GM12878 (cell line): Measurements from ENCODE around the gene EYS.

Experiments used
- CEBPB ChIP-seq, 2 experiments: fragments of 150-350 bp in 1 of 2; IDR thresholded peaks; 2 replicates each; pipeline ENCODE4 v1.6.1; 2012 to 2014; ENCODE audit warnings: low read depth in 2 of 2, low read length in 2 of 2, borderline replicate concordance in 1 of 2, inconsistent platforms in 1 of 2
- CHD1 ChIP-seq: IDR thresholded peaks from 2 replicates; pipeline ENCODE4 v1.6.1; 2012; ENCODE audit warnings: low read depth, low read length, improper control_type of control experiment
- EZH2 ChIP-seq: IDR thresholded peaks from 2 replicates; pipeline ENCODE4 v1.6.1; 2012; ENCODE audit warnings: low read depth, mild to moderate bottlenecking, control low read depth, inconsistent platforms, low read length, borderline replicate concordance; ENCODE audit not compliant: control insufficient read depth
- NBN ChIP-seq: fragments of 450-650 bp; IDR thresholded peaks from 2 replicates; pipeline ENCODE4 v1.6.1; 2016
- SIX5 ChIP-seq: IDR thresholded peaks from 2 replicates; pipeline ENCODE4 v1.6.1; 2011; ENCODE audit warnings: mild to moderate bottlenecking, low read depth, low read length, moderate library complexity; ENCODE audit not compliant: severe bottlenecking
- STAT3 ChIP-seq: IDR thresholded peaks from 2 replicates; pipeline ENCODE4 v1.6.1; 2011; ENCODE audit warnings: low read depth, low read length, improper control_type of control experiment
- ZNF274 ChIP-seq: IDR thresholded peaks from one replicate; pipeline ENCODE4 v1.8.0; 2011; ENCODE audit not compliant: insufficient read length, insufficient read depth
- TF ChIP-seq, protein P1 (sequence below): fragments of 450-650 bp; IDR thresholded peaks from 2 replicates; pipeline ENCODE4 v1.6.1; 2017; ENCODE audit warnings: low read depth, mild to moderate bottlenecking, moderate library complexity
- TF ChIP-seq, protein P2 (sequence below), 3 experiments: IDR thresholded peaks in 2 of 3; conservative IDR thresholded peaks in 1 of 3; 2 replicates each; pipeline ENCODE4 v1.5.1; 2011; ENCODE audit warnings: low read depth in 3 of 3, low read length in 3 of 3, mild to moderate bottlenecking in 3 of 3, control low read depth in 2 of 3, moderate library complexity in 2 of 3, inconsistent platforms in 1 of 3, mixed read lengths in 1 of 3; ENCODE audit not compliant: control insufficient read depth in 2 of 3, insufficient read depth in 1 of 3; ENCODE audit errors: extremely low read depth in 1 of 3
- TF ChIP-seq, protein P3 (sequence below): IDR thresholded peaks from 2 replicates; pipeline ENCODE4 v1.6.1; 2011; ENCODE audit warnings: borderline replicate concordance, low read depth, mild to moderate bottlenecking, moderate library complexity, mixed read lengths, low read length; ENCODE audit not compliant: insufficient read depth; ENCODE audit errors: extremely low read length

DNA sequence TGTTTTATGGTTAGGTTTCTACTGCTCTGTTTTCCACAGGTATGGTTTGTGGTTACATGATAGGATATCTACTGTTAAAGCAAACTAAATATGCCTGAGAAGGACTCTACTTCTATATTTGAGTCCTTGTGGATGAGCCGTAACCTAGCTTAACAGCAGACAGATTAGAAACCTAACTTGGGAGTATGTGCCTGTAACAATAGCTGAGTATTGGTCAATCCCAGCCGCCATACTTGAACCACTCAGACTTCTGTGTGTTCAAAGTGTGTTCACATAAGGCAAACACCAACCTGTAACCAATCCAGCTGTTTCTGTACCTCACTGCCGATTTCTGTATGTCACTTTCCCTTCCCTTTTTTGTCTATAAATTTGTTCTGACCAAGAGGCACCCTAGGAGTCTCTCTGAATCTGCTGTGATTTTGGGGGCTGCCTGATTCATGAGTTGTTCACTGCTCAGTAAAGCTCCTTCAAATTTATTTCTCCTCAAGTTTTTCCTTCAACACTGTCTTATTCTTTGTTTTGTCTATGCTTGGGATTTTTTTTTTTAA lies 2034.4 kb downstream of the EYS start:
- TF ChIP-seq ZNF274 = no peak
- TF ChIP-seq, protein P1, sequence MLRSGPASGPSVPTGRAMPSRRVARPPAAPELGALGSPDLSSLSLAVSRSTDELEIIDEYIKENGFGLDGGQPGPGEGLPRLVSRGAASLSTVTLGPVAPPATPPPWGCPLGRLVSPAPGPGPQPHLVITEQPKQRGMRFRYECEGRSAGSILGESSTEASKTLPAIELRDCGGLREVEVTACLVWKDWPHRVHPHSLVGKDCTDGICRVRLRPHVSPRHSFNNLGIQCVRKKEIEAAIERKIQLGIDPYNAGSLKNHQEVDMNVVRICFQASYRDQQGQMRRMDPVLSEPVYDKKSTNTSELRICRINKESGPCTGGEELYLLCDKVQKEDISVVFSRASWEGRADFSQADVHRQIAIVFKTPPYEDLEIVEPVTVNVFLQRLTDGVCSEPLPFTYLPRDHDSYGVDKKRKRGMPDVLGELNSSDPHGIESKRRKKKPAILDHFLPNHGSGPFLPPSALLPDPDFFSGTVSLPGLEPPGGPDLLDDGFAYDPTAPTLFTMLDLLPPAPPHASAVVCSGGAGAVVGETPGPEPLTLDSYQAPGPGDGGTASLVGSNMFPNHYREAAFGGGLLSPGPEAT = no peak
- TF ChIP-seq, protein P2, sequence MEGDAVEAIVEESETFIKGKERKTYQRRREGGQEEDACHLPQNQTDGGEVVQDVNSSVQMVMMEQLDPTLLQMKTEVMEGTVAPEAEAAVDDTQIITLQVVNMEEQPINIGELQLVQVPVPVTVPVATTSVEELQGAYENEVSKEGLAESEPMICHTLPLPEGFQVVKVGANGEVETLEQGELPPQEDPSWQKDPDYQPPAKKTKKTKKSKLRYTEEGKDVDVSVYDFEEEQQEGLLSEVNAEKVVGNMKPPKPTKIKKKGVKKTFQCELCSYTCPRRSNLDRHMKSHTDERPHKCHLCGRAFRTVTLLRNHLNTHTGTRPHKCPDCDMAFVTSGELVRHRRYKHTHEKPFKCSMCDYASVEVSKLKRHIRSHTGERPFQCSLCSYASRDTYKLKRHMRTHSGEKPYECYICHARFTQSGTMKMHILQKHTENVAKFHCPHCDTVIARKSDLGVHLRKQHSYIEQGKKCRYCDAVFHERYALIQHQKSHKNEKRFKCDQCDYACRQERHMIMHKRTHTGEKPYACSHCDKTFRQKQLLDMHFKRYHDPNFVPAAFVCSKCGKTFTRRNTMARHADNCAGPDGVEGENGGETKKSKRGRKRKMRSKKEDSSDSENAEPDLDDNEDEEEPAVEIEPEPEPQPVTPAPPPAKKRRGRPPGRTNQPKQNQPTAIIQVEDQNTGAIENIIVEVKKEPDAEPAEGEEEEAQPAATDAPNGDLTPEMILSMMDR (IDR thresholded peaks at IDR 0.05 in 2 of 3, conservative IDR thresholded peaks at IDR 0.05 in 1 of 3; ENCODE audit: control insufficient read depth in 2 of 3, extremely low read depth in 1 of 3, insufficient read depth in 1 of 3, low read depth in 3 of 3, low read length in 3 of 3) = no peak
- no peak for TF ChIP-seq SIX5
- no peak for TF ChIP-seq EZH2
- no peak for TF ChIP-seq STAT3
- no peak for TF ChIP-seq CEBPB (IDR thresholded peaks at IDR 0.05; ENCODE audit: borderline replicate concordance in 1 of 2, low read depth in 2 of 2, low read length in 2 of 2)
- TF ChIP-seq CHD1 = no peak
- TF ChIP-seq, protein P3, sequence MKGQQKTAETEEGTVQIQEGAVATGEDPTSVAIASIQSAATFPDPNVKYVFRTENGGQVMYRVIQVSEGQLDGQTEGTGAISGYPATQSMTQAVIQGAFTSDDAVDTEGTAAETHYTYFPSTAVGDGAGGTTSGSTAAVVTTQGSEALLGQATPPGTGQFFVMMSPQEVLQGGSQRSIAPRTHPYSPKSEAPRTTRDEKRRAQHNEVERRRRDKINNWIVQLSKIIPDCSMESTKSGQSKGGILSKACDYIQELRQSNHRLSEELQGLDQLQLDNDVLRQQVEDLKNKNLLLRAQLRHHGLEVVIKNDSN = no peak
- TF ChIP-seq NBN = no peak
